Heart right ventricle (tissue), 16 donors: ENCODE data around the gene TSNAX. TPM values are rescaled to one million over a fixed set of nuclear protein-coding genes. Genes with fewer than 3 reads are reported as not detected.
"Not testable (repeated sequence)": the region's sequence is repeated elsewhere in the genome, so short reads cannot be mapped to it uniquely, and the experiment has no call there.

Source experiments
- ATAC-seq, 8 donors: fragments of 200-7000 bp; cut with Tn5 transposase; one replicate each; pipeline ENCODE4 v1.9.1; 2020; ENCODE audit warnings: mild to moderate bottlenecking in 8 of 8, moderate library complexity in 8 of 8, moderate number of reproducible peaks in 1 of 8
- DNase-seq, 2 donors: peaks; one replicate each; pipeline ENCODE4 v3.0.0-alpha.2; 2020
- H3K27ac ChIP-seq, 10 donors: fragments of 200-600 bp; sonication (generic) in 2 of 10; one replicate each; pipeline versions ENCODE4 v1.5.0 to v1.8.0; 2020 to 2022; ENCODE audit warnings: mild to moderate bottlenecking in 3 of 10
- H3K27me3 ChIP-seq, 7 donors: fragments of 200-600 bp; one replicate each; pipeline ENCODE4 v1.8.0; 2021 to 2022; ENCODE audit warnings: mild to moderate bottlenecking in 2 of 7
- H3K36me3 ChIP-seq, 9 donors: fragments of 200-600 bp; sonication (generic) in 1 of 9; one replicate each; pipeline versions ENCODE4 v1.5.0 to v1.8.0; 2020 to 2022; ENCODE audit warnings: mild to moderate bottlenecking in 2 of 9
- H3K4me1 ChIP-seq, 9 donors: fragments of 200-600 bp; sonication (generic) in 1 of 9; one replicate each; pipeline versions ENCODE4 v1.5.0 to v1.8.0; 2020 to 2022; ENCODE audit warnings: mild to moderate bottlenecking in 4 of 9
- H3K4me3 ChIP-seq, 10 donors: fragments of 200-600 bp; sonication (generic) in 2 of 10; one replicate each; pipeline versions ENCODE4 v1.5.0 to v1.8.0; 2020 to 2022; ENCODE audit warnings: mild to moderate bottlenecking in 7 of 10, moderate library complexity in 2 of 10
- H3K9me3 ChIP-seq, 11 donors: fragments of 200-600 bp in 10 of 11; sonication (generic) in 2 of 11; one replicate each; pipeline versions ENCODE4 v1.5.0 to v1.8.0; 2013 to 2022; ENCODE audit warnings: mild to moderate bottlenecking in 2 of 11, control low read depth in 1 of 11, moderate library complexity in 1 of 11
- CTCF ChIP-seq, 9 donors: fragments of 200-600 bp; sonication (generic) in 2 of 9; IDR thresholded peaks; one replicate each; pipeline versions ENCODE4 v1.5.0 to v1.8.0; 2021 to 2022; ENCODE audit warnings: antibody characterized with exemption in 9 of 9, mild to moderate bottlenecking in 5 of 9, moderate library complexity in 1 of 9
- WGBS, 2 donors: extraction: QIAGEN DNeasy Blood & Tissue Kit; methylation state at CpG; one replicate each; pipeline ENCODE4 v1.1.7; 2013; ENCODE audit warnings: inconsistent platforms in 1 of 2; 5-methylcytosine and 5-hydroxymethylcytosine counted together
- intact Hi-C, 10 donors: fragments of 100-400 bp; cut with DNase I; formaldehyde crosslinking; loops; one replicate each; pipeline versions ENCODE4 v1.11.1 to v1.14.2; 2022
- polyA plus RNA-seq, 2 donors: library from polyadenylated mRNA; stranded (reverse); fragments of 200-250 nt; gene quantifications; one replicate each; pipeline ENCODE4 v1.2.3, GENCODE V29; 2013
- total RNA-seq, 10 donors: library from RNA; stranded (reverse); fragmentation: NEBNext Ultra II Directional in 3 of 10; extraction: Animal tissue kit (Norgen Biotek cat#: 25700) in 3 of 10; gene quantifications; one replicate each; pipeline versions ENCODE4 v1.2.1 to v1.2.4, GENCODE V29; 2021 to 2023
- donor health status: Arrhythmogenic right ventricular cardiomyopathy.
- donor health status: ischemic (EF 13 %, LVEDD 7.1; RV severe dilation, severe dysfunction).
- donor health status: healthy with polysubstance abuse.
- donor health status: DM: no; HTN: yes; CAD: no.
- donor health status: DM: no; HTN: no; CAD: no.
- donor health status: ischemic (EF 25% LVEDD 6.9; RV normal size, moderate dysfunction).
- donor health status: ischemic (EF 25% LVEDD 5.7; RV mildly dilated, moderate dysfunction).
- donor health status: healthy.
- donor health status: DM: yes; HTN: yes; CAD: no.
- donor health status: Ischemic cardiomyopathy.
- donor health status: ischemic (EF 35%, LVEDD 5.7; RV mildly dilated, moderate dysfunction).
- donor health status: nonischemic (EF 11% LVEDD 7.7; RV severe dilation, severe dysfunction).
- donor health status: DM: yes; HTN: yes; CAD: no.
- donor health status: PGD.
- donor health status: ischemic (EF 29% LVEDD 5.4; RV normal size, mild dysfunction).
- donor health status: nonischemic (EF 23%, LVEDD 6.1; RV moderate dilation, normal function).

Gene TSNAX
- total and polyA plus RNA-seq, 12 donors, result 11.8 to 37.9 (median 32.0) TPM

GRCh38 chr1:231561647-231562383 lies 33.3 kb downstream of the TSNAX start:
- Histone ChIP-seq H3K27ac (no peak overlapping the region), H3K4me1 (peaks cover 0 to 22% (median 15%) of the 10 kb centered on the region in 9 donors), H3K36me3 (peaks cover 0 to 65% (median 8%) of the 10 kb centered on the region in 9 donors), H3K4me3 (no peak overlapping the region), H3K9me3 (no peaks in the 10 kb centered on the region), H3K27me3 (no peaks in the 10 kb centered on the region)
- 97 to 100% methylated on average over 3 of the region's 3 CpGs for WGBS, 2 donors
- ATAC-seq, result no peak
- intact Hi-C loops, result no loop called here
- TF ChIP-seq CTCF (IDR thresholded peaks at IDR 0.05), result no peak
- DNase-seq, result no peak

- ATAC-seq (no peak), DNase-seq (no peak)
- no peak overlapping the region for H3K27ac ChIP-seq
- no peaks in the 10 kb centered on the region for H3K27me3 ChIP-seq
- TF ChIP-seq CTCF (IDR thresholded peaks at IDR 0.05), result no peak
- no peak overlapping the region for H3K4me3 ChIP-seq
- intact Hi-C loops, result no loop called here
- peaks cover 0 to 9% (median 3%) of the 10 kb centered on the region in 9 donors for H3K4me1 ChIP-seq
- WGBS, 2 donors, result 83 to 88% methylated on average over 2 of the region's 2 CpGs
- no peaks in the 10 kb centered on the region for H3K9me3 ChIP-seq
- peaks cover 0 to 80% (median 8%) of the 10 kb centered on the region in 9 donors for H3K36me3 ChIP-seq
Measured at GRCh38 chr1:231563247-231563646, 34.8 kb downstream of the TSNAX start.

GRCh38 chr1:231564373-231564772 lies 35.9 kb downstream of the TSNAX start:
- Histone ChIP-seq H3K9me3 (no peaks in the 10 kb centered on the region), H3K4me1 (no peaks in the 10 kb centered on the region), H3K27ac (no peak overlapping the region), H3K27me3 (no peaks in the 10 kb centered on the region), H3K36me3 (peaks cover 0 to 85% (median 8%) of the 10 kb centered on the region in 9 donors), H3K4me3 (no peak overlapping the region)
- intact Hi-C loops, result loop anchor here in 1 of 10 donors (2.0 kb wide), 1 partner anchor 36 kb away; the partner anchor contains the start of gene TSNAX
- ATAC-seq (no peak), DNase-seq (no peak)
- 95 to 97% methylated on average over 4 of the region's 4 CpGs for WGBS, 2 donors
- TF ChIP-seq CTCF (IDR thresholded peaks at IDR 0.05), result no peak

- no peak overlapping the region for H3K27ac ChIP-seq
- peaks cover 0 to 73% (median 8%) of the 10 kb centered on the region in 9 donors for H3K36me3 ChIP-seq
- ATAC-seq, result no peak
- no peaks in the 10 kb centered on the region for H3K27me3 ChIP-seq
- no peak for DNase-seq
- TF ChIP-seq CTCF (IDR thresholded peaks at IDR 0.05), result no peak
- 96 to 99% methylated on average over 2 of the region's 2 CpGs for WGBS, 2 donors
- intact Hi-C loops, result no loop called here
- H3K4me3 ChIP-seq, result no peak overlapping the region
- H3K4me1 ChIP-seq, result peaks cover 0 to 7% (median 0%) of the 10 kb centered on the region in 9 donors
- H3K9me3 ChIP-seq, result no peaks in the 10 kb centered on the region
Measured at GRCh38 chr1:231566496-231566895, 38.0 kb downstream of the TSNAX start.

GRCh38 chr1:231570262-231570661 lies 41.8 kb downstream of the TSNAX start:
- 95 to 98% methylated on average over 3 of the region's 3 CpGs for WGBS, 2 donors
- intact Hi-C loops, result not testable (repeated sequence)

More at GRCh38 chr1:231570262-231570661, 41.8 kb downstream of the TSNAX start:
- H3K9me3 ChIP-seq, DNase-seq, ATAC-seq, H3K4me3 ChIP-seq, H3K27me3 ChIP-seq, H3K27ac ChIP-seq: not testable (repeated sequence)
- peaks cover 0 to 35% (median 5%) of the 10 kb centered on the region in 9 donors for H3K36me3 ChIP-seq
- peaks cover 0 to 16% (median 4%) of the 10 kb centered on the region in 9 donors for H3K4me1 ChIP-seq
